Measurements from ENCODE around the gene ARL2BP. TPM values are rescaled to one million over a fixed set of nuclear protein-coding genes. Genes with fewer than 3 reads are reported as not detected.

ARL2BP gene
- total and polyA plus RNA-seq, 2 of the 13 experiments (the other 11 are each of a cell fraction or from before 2014, with no cell fraction given) = 64.3 to 67.6 TPM

DNA sequence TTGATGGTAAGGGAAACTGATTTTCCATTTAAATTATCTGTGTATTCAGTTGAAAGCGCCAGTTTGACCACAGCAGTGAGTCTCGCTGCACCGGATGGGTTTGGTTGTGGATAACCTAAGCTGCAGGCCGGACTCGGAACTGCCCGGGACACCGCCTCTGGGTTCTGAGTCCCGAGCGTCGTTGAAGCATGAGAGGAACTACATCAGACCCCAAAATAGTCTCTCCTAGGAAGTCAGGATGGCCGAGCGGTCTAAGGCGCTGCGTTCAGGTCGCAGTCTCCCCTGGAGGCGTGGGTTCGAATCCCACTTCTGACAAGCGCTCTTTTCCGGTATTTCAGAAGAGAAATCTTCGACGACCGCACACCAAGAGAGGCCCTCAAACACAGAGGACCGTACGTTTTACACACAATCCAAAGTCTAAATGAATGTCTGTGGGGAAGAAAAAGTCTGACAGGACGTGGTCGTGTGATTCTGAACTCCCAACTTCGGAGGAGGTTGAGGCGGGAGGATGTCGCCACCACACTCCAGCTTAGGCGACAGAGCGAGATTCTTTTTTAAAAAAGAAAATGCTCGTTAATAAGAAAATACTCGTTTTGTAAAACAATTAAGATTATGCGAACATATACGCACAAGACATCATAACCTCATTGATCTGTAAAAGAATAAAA lies 54.8 kb downstream of the ARL2BP start (continued):
- TF ChIP-seq, protein P1, sequence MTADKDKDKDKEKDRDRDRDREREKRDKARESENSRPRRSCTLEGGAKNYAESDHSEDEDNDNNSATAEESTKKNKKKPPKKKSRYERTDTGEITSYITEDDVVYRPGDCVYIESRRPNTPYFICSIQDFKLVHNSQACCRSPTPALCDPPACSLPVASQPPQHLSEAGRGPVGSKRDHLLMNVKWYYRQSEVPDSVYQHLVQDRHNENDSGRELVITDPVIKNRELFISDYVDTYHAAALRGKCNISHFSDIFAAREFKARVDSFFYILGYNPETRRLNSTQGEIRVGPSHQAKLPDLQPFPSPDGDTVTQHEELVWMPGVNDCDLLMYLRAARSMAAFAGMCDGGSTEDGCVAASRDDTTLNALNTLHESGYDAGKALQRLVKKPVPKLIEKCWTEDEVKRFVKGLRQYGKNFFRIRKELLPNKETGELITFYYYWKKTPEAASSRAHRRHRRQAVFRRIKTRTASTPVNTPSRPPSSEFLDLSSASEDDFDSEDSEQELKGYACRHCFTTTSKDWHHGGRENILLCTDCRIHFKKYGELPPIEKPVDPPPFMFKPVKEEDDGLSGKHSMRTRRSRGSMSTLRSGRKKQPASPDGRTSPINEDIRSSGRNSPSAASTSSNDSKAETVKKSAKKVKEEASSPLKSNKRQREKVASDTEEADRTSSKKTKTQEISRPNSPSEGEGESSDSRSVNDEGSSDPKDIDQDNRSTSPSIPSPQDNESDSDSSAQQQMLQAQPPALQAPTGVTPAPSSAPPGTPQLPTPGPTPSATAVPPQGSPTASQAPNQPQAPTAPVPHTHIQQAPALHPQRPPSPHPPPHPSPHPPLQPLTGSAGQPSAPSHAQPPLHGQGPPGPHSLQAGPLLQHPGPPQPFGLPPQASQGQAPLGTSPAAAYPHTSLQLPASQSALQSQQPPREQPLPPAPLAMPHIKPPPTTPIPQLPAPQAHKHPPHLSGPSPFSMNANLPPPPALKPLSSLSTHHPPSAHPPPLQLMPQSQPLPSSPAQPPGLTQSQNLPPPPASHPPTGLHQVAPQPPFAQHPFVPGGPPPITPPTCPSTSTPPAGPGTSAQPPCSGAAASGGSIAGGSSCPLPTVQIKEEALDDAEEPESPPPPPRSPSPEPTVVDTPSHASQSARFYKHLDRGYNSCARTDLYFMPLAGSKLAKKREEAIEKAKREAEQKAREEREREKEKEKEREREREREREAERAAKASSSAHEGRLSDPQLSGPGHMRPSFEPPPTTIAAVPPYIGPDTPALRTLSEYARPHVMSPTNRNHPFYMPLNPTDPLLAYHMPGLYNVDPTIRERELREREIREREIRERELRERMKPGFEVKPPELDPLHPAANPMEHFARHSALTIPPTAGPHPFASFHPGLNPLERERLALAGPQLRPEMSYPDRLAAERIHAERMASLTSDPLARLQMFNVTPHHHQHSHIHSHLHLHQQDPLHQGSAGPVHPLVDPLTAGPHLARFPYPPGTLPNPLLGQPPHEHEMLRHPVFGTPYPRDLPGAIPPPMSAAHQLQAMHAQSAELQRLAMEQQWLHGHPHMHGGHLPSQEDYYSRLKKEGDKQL (CRISPR knock-in tag; IDR thresholded peaks at IDR 0.05; ENCODE audit: low read depth) = no peak; the same call in 1 of the 2 replicates
- TF ChIP-seq, protein P2, sequence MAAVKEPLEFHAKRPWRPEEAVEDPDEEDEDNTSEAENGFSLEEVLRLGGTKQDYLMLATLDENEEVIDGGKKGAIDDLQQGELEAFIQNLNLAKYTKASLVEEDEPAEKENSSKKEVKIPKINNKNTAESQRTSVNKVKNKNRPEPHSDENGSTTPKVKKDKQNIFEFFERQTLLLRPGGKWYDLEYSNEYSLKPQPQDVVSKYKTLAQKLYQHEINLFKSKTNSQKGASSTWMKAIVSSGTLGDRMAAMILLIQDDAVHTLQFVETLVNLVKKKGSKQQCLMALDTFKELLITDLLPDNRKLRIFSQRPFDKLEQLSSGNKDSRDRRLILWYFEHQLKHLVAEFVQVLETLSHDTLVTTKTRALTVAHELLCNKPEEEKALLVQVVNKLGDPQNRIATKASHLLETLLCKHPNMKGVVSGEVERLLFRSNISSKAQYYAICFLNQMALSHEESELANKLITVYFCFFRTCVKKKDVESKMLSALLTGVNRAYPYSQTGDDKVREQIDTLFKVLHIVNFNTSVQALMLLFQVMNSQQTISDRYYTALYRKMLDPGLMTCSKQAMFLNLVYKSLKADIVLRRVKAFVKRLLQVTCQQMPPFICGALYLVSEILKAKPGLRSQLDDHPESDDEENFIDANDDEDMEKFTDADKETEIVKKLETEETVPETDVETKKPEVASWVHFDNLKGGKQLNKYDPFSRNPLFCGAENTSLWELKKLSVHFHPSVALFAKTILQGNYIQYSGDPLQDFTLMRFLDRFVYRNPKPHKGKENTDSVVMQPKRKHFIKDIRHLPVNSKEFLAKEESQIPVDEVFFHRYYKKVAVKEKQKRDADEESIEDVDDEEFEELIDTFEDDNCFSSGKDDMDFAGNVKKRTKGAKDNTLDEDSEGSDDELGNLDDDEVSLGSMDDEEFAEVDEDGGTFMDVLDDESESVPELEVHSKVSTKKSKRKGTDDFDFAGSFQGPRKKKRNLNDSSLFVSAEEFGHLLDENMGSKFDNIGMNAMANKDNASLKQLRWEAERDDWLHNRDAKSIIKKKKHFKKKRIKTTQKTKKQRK (IDR thresholded peaks at IDR 0.05; ENCODE audit: low read length) = no peak
- TF ChIP-seq ZNF468 (CRISPR knock-in tag; IDR thresholded peaks at IDR 0.05) (0 out of 2 replicates have a peak, but pooled peaks have one; percentile 86), SSRP1 (CRISPR knock-in tag; IDR thresholded peaks at IDR 0.05) (peak; percentile 100), JUNB (CRISPR knock-in tag; IDR thresholded peaks at IDR 0.05; ENCODE audit: borderline replicate concordance) (no peak), ZNF556 (CRISPR knock-in tag; IDR thresholded peaks at IDR 0.05; ENCODE audit: borderline replicate concordance) (peak; percentile 92), RARG (CRISPR knock-in tag; IDR thresholded peaks at IDR 0.05; ENCODE audit: low read depth) (no peak), RXRA (CRISPR knock-in tag; IDR thresholded peaks at IDR 0.05) (peak; percentile 75), ZNF20 (CRISPR knock-in tag; IDR thresholded peaks at IDR 0.05) (no peak; the same call in 1 of the 2 replicates), HOXA9 (CRISPR knock-in tag; IDR thresholded peaks at IDR 0.05; ENCODE audit: borderline replicate concordance) (no peak), ELF1 (CRISPR knock-in tag; IDR thresholded peaks at IDR 0.05) (peak; percentile 88), ZNF547 (CRISPR knock-in tag; IDR thresholded peaks at IDR 0.05) (0 out of 2 replicates have a peak, but pooled peaks have one; percentile 50), EHMT2 (IDR thresholded peaks at IDR 0.05; ENCODE audit: borderline replicate concordance, low read depth, low read length) (no peak; the same call in 1 of the 2 replicates), ZNF567 (CRISPR knock-in tag; IDR thresholded peaks at IDR 0.05; ENCODE audit: borderline replicate concordance) (peak; percentile 96), ZNF234 (CRISPR knock-in tag; conservative IDR thresholded peaks at IDR 0.05) (no peak; the same call in 1 of the 2 replicates), TAF1 (CRISPR knock-in tag; IDR thresholded peaks at IDR 0.05) (no peak; the same call in 1 of the 2 replicates)
- TF ChIP-seq, protein P3, sequence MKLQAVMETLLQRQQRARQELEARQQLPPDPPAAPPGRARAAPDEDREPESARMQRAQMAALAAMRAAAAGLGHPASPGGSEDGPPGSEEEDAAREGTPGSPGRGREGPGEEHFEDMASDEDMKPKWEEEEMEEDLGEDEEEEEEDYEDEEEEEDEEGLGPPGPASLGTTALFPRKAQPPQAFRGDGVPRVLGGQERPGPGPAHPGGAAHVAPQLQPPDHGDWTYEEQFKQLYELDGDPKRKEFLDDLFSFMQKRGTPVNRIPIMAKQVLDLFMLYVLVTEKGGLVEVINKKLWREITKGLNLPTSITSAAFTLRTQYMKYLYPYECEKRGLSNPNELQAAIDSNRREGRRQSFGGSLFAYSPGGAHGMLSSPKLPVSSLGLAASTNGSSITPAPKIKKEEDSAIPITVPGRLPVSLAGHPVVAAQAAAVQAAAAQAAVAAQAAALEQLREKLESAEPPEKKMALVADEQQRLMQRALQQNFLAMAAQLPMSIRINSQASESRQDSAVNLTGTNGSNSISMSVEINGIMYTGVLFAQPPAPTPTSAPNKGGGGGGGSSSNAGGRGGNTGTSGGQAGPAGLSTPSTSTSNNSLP (IDR thresholded peaks at IDR 0.05; ENCODE audit: low read depth, low read length) = peak; percentile 46; the same call in 1 of the 2 replicates
- TF ChIP-seq, protein P4, sequence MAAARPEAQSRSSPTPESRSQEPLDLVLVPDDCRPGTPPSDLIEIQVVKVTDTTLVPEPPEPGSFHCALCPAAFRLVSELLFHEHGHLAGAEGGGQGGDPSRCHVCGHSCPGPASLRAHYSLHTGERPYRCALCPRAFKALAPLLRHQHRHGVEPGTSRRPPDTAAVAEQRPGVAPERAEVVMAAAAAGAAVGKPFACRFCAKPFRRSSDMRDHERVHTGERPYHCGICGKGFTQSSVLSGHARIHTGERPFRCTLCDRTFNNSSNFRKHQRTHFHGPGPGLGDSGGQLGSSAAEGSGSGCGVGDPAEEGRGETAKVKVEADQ (CRISPR knock-in tag; IDR thresholded peaks at IDR 0.05; ENCODE audit: borderline replicate concordance) = no peak
